Right lobe of liver (tissue), 6 donors: Measurements from ENCODE around the gene MUC6. TPM values are rescaled to one million over a fixed set of nuclear protein-coding genes. Genes with fewer than 3 reads are reported as not detected.

Experiments
- ATAC-seq, 4 donors: fragments of 200-7000 bp; cut with Tn5 transposase; one replicate each; pipeline ENCODE4 v1.9.1; 2020; ENCODE audit warnings: mild to moderate bottlenecking in 4 of 4, moderate library complexity in 4 of 4
- DNase-seq, 3 donors: peaks; one replicate each; pipeline ENCODE4 v3.0.0-alpha.2; 2020
- H3K27ac ChIP-seq, 3 donors: fragments of 200-600 bp; one replicate each; pipeline ENCODE4 v1.8.0; 2022
- H3K27me3 ChIP-seq, 2 donors: fragments of 200-600 bp; one replicate each; pipeline ENCODE4 v1.8.0; 2022
- H3K36me3 ChIP-seq, 4 donors: fragments of 200-600 bp; sonication (generic) in 1 of 4; one replicate each; pipeline versions ENCODE4 v1.5.1 to v1.8.0; 2017 to 2022; ENCODE audit warnings: control low read depth in 1 of 4
- H3K4me1 ChIP-seq, 4 donors: fragments of 200-600 bp; sonication (generic) in 1 of 4; one replicate each; pipeline versions ENCODE4 v1.5.1 to v1.8.0; 2017 to 2022; ENCODE audit warnings: control low read depth in 1 of 4
- H3K4me3 ChIP-seq, 3 donors: fragments of 200-600 bp; one replicate each; pipeline ENCODE4 v1.8.0; 2022
- H3K9me3 ChIP-seq, 4 donors: fragments of 200-600 bp; sonication (generic) in 1 of 4; one replicate each; pipeline versions ENCODE4 v1.5.1 to v1.8.0; 2017 to 2022; ENCODE audit warnings: control low read depth in 1 of 4
- POLR2A ChIP-seq: fragments of 450-650 bp; IDR thresholded peaks from one replicate; pipeline ENCODE4 v1.6.1; 2017; ENCODE audit warnings: antibody characterized with exemption, mild to moderate bottlenecking
- WGBS: methylation state at CpG from one replicate; pipeline ENCODE4 v1.1.6; 2018; ENCODE audit warnings: low coverage, low lambda C conversion rate; ENCODE audit not compliant: insufficient coverage; ENCODE audit errors: missing lambda C conversion rate; 5-methylcytosine and 5-hydroxymethylcytosine counted together
- intact Hi-C, 2 donors: fragments of 100-400 bp; cut with DNase I; formaldehyde crosslinking; loops; one replicate each; pipeline versions ENCODE4 v1.11.2 to v1.14.1; 2022
- total RNA-seq, 6 experiments: library from RNA; depleted of rRNA in 2 of 6; stranded (reverse); fragments of >200 nt in 2 of 6; fragmentation: NEBNext Ultra II Directional in 3 of 6; extraction: Animal tissue kit (Norgen Biotek cat#: 25700) in 3 of 6; gene quantifications; one replicate each; pipeline versions ENCODE4 v1.1.0 to v1.2.4, GENCODE V29; 2016 to 2023
- TF ChIP-seq, protein P1 (sequence below), 4 donors: fragments of 200-600 bp in 3 of 4; fragments of 450-650 bp in 1 of 4; IDR thresholded peaks; one replicate each; pipeline versions ENCODE4 v1.5.1 to v1.8.0; 2016 to 2022; ENCODE audit warnings: antibody characterized with exemption in 4 of 4, mild to moderate bottlenecking in 2 of 4
- donor health status: DM: no; HTN: yes; CAD: no.
- donor health status: DM: no; HTN: no; CAD: no.
- donor health status: DM: no; HTN: no; CAD: no.
- donor health status: DM: no; HTN: yes; CAD: no.
- donor health status: DM: no; HTN: yes; CAD: no.

Gene MUC6
- total RNA-seq, 6 experiments from 2014 or later, result 0.31 to 2.1 (median 0.72) TPM

DNA sequence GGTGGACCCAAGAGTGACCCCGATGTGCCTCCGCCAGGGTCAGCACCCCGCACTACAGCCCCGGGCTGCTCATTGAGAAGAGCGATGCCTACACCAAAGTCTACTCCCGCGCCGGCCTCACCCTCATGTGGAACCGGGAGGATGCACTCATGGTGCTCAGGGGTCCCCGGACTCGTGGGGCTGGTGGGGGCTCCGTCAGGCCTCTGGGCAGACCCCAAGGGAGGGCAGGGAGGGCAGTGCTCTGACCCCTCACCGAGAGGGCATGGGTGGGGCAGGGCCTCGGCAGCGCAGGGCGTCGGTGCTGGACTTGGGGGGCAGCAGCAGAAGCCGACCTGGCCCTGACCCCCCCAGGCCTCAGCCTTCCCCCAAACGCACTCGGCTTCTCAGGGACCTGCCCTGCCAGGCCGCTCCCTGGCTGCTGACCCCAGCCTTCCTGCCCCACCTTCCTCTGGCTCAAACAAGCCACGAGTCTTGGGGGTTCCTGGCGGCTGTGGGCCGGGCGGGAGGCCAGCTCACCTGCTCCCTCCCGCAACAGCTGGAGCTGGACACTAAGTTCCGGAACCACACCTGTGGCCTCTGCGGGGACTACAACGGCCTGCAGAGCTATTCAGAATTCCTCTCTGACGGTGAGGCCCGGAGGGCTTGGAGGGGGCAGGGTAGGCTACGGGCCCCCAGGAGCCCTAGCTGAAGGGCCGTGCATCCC lies 41.0 kb upstream of the MUC6 start:
- no peak for DNase-seq
- no peaks in the 10 kb centered on the region for H3K36me3 ChIP-seq
- H3K4me3 ChIP-seq, result no peak overlapping the region
- whole genome bisulfite sequencing, result 30% methylated on average over 2 of the region's 33 CpGs
- no peaks in the 10 kb centered on the region for H3K27me3 ChIP-seq
- ATAC-seq, result no peak
- H3K27ac ChIP-seq, result no peak overlapping the region
- H3K4me1 ChIP-seq, result no peaks in the 10 kb centered on the region
- intact Hi-C loops, result no loop called here
- H3K9me3 ChIP-seq, result no peaks in the 10 kb centered on the region
- TF ChIP-seq, protein P1, sequence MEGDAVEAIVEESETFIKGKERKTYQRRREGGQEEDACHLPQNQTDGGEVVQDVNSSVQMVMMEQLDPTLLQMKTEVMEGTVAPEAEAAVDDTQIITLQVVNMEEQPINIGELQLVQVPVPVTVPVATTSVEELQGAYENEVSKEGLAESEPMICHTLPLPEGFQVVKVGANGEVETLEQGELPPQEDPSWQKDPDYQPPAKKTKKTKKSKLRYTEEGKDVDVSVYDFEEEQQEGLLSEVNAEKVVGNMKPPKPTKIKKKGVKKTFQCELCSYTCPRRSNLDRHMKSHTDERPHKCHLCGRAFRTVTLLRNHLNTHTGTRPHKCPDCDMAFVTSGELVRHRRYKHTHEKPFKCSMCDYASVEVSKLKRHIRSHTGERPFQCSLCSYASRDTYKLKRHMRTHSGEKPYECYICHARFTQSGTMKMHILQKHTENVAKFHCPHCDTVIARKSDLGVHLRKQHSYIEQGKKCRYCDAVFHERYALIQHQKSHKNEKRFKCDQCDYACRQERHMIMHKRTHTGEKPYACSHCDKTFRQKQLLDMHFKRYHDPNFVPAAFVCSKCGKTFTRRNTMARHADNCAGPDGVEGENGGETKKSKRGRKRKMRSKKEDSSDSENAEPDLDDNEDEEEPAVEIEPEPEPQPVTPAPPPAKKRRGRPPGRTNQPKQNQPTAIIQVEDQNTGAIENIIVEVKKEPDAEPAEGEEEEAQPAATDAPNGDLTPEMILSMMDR (IDR thresholded peaks at IDR 0.05), result no peak
- TF ChIP-seq POLR2A, result no peak

DNA sequence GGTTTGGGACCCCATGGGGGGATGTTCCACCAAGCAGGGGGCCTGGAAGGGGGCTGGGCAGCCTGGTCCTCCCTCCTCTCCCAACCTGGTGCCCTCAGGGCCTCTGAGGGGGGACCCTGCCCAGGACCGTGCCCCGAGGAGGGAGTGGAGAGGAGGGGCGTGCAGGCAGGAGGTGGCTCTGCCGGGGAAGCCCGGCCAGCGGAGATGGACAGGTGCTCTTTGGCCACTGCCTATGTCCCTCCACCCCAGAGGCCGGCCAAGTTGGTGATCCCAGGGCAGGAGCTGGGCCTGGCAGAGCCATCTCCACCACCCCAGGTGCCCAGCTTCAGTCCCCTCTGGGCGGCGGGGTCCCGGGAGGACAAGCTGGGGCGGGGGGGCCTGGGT lies 40.5 kb upstream of the MUC6 start:
- H3K27ac ChIP-seq, result no peak overlapping the region
- TF ChIP-seq, protein P1 (IDR thresholded peaks at IDR 0.05), result no peak
- no peaks in the 10 kb centered on the region for H3K4me1 ChIP-seq
- H3K9me3 ChIP-seq, result no peaks in the 10 kb centered on the region
- WGBS, result no CpG with 5 or more reads among the region's 11 CpGs
- no peaks in the 10 kb centered on the region for H3K27me3 ChIP-seq
- intact Hi-C loops, result no loop called here
- H3K36me3 ChIP-seq, result no peaks in the 10 kb centered on the region
- ATAC-seq (no peak), DNase-seq (no peak)
- no peak overlapping the region for H3K4me3 ChIP-seq

DNA sequence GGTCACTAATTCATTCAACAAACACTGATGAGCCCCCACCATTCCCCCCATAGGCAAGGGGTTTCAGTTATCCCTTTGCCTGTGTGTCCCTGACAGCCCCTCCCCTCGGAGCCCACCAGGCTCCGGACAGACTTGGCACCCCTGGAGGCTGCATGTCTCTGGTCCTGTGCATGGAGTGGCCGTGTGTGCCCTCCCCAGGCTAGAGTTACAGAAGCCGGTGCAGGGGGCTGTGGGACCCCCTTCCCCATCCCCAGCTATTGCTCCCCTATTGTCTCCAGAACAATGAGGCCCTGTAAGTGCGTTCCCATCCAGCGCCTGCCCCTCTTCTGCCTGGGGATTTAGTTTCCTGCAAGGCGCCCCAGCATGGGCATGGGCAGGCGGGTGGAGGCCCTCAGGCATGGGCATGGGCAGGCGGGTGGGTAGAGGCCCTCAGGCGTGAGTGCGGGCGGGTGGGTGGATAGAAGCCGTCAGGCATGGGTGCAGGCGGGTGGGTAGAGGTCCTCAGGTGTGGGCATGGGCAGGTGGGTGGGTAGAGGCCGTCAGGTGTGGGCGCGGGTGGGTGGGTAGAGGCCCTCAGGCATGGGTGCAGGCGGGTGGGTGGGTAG lies 39.6 kb upstream of the MUC6 start:
- intact Hi-C loops, result no loop called here
- H3K4me3 ChIP-seq, result no peak overlapping the region
- no peaks in the 10 kb centered on the region for H3K9me3 ChIP-seq
- H3K36me3 ChIP-seq, result no peaks in the 10 kb centered on the region
- DNase-seq (no peak), ATAC-seq (no peak)
- no peaks in the 10 kb centered on the region for H3K4me1 ChIP-seq
- no peak for TF ChIP-seq POLR2A
- TF ChIP-seq, protein P1 (IDR thresholded peaks at IDR 0.05), result no peak
- 69% methylated on average over 9 of the region's 18 CpGs for WGBS
- H3K27me3 ChIP-seq, result no peaks in the 10 kb centered on the region
- no peak overlapping the region for H3K27ac ChIP-seq

DNA sequence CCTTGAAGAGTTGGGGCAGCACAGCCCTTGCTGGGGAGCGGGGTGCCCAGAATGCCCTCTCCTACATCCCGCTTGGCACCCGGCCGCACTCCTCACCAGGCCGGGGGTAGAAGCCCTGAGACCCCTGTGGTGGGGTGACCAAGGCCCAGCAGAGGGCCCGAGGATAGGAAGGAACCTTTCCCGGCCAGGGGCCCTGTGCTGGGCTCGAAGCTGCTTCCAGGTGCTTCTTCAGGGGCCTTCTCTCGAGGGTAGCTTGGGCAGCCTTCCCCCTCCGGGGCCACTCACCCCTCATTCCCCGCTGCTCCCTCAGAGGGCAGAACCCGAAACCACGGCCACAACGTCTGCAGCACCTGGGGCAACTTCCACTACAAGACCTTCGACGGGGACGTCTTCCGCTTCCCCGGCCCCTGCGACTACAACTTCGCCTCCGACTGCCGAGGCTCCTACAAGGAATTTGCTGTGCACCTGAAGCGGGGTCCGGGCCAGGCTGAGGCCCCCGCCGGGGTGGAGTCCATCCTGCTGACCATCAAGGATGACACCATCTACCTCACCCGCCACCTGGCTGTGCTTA lies 38.9 kb upstream of the MUC6 start:
- no peak for ATAC-seq
- H3K27me3 ChIP-seq, result no peaks in the 10 kb centered on the region
- no peaks in the 10 kb centered on the region for H3K36me3 ChIP-seq
- intact Hi-C loops, result no loop called here
- no peaks in the 10 kb centered on the region for H3K9me3 ChIP-seq
- DNase-seq, result no peak
- H3K4me3 ChIP-seq, result no peak overlapping the region
- H3K4me1 ChIP-seq, result no peaks in the 10 kb centered on the region
- 85% methylated on average over 12 of the region's 28 CpGs for WGBS
- TF ChIP-seq, protein P1 (IDR thresholded peaks at IDR 0.05), result no peak
- no peak for TF ChIP-seq POLR2A
- H3K27ac ChIP-seq, result no peak overlapping the region
